ENCODE measurements around the gene FCSK.

GRCh38 chr16:70407811-70408274 is 46.6 kb upstream of the FCSK start:
- TF ChIP-seq CTCF (IDR thresholded peaks at IDR 0.05; ENCODE audit: low read depth, low read length, poor library complexity, severe bottlenecking), result no peak
- no peak for TF ChIP-seq EZH2phosphoT487 (IDR thresholded peaks at IDR 0.05; ENCODE audit: borderline replicate concordance, low read length)
